ENCODE data around the gene PNP.
A peak's percentile ranks its signal among the peaks of the same experiment; 100 is the strongest.

PNP gene

DNA sequence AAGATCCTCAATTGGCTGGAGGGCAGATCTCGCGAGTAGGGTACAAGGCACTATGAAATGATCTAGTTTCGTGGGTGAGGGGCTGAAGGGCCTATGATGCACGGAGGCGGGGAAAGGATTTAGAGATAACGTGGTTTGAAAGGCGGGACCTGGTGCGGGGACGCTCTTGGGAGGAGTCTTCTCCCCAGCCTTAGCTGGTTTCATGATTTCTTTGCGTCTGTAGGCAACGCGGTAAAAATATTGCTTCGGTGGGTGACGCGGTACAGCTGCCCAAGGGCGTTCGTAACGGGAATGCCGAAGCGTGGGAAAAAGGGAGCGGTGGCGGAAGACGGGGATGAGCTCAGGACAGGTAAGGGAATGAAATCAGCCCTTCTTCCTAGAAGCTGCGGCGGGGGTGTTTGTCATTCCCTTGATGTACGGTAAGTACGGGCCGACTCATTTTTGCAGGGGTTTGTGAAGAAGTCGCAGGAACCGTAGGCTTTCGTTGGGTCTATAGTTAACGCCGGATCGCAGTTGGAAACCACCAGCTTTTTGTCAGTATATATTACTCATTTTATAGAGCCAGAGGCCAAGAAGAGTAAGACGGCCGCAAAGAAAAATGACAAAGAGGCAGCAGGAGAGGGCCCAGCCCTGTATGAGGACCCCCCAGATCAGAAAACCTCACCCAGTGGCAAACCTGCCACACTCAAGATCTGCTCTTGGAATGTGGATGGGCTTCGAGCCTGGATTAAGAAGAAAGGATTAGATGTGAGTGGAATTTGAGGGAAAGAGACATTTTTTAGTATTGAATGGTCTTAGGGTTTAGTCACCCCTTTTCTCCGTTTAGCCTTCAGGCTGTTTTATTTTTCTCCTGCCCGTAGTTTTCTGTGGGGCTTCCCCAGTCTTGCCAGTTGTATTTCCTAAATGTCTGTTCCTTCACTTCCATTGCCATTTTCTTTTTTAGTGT, 13.6 kb upstream of the PNP start:
- DNase-seq (ENCODE audit: low read depth in 2 of 2) = no peak

GRCh38 chr14:20456971-20457370, 12.2 kb upstream of the PNP start:
- DNase-seq (ENCODE audit: low read depth in 2 of 2) = no peak

GRCh38 chr14:20458031-20458789, 11.0 kb upstream of the PNP start:
- DNase-seq (ENCODE audit: low read depth in 2 of 2) = no peak

- DNase-seq (ENCODE audit: low read depth in 2 of 2) = peak in 1 of 2 donors; percentile 26
These were observed 8.6 kb upstream of the PNP start for GRCh38 chr14:20460458-20461224.

GRCh38 chr14:20461225-20462141, 7.7 kb upstream of the PNP start, which contains the start of gene PIP4P1:
Gene PIP4P1 (minus strand): TSS chr14:20461434. CDS start chr14:20461325, 109 bp downstream.
- DNase-seq (ENCODE audit: low read depth in 2 of 2) = peak; percentile 96 to 97

DNA sequence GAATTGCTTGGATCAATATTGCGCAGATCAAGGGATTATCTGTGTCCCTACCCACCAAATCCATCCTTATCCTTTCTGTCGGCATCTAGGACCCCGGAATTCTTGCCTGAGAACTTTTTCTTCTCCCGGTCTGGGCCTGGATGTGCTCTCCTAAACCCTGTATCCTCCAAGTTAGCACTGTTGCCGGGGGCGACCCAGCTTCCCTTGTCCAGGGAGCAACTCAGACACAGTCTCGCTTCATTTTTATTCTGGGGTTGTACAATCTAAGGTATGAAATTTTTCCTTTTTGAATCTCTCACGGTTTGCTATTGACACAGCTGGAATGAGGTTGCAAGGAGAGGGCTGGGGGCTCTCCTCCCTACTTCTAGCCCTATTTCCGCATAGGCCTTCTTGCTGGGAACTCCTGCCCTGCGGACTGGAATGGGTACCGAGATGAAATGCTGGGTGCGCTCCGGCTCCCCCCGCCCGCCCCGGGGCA, 403 bp upstream of the PNP start:
- DNase-seq (ENCODE audit: low read depth in 2 of 2) = no peak

DNA sequence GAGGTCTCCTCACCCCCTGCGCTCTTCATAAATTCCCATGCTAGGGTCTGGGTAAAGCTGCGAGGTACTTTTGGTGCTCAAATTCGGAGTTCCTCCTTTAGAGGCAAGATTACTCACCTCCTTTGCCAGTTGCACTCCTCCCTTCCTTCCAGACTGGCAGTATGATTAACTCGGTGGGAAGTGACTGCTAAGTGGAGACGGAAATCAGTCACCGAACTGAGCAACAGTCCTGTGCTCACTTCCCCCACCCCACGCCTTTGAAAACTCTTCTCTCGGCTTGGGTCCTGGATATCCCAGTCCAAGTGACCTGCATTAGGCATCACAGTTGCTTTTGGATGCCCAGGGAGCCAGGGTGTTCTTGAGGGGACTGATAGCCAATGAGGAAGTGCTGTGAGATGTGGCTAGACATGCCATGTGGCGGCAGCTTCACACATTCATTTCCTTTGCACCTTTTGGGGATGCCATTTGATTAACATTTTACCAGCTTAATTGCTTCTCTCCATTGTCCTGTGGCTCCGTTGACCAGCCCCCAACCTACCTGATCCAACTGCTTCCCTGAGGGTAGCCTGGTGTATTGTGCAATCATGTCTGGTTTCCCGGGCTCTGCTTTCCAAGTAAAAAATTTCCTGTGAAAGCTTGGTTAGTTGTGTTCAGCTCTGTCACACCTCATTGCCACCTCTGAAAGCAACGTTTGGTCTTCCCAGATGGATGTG, 840 bp downstream of the PNP start:
- peak in 1 of 2 donors; percentile 38 for DNase-seq (ENCODE audit: low read depth in 2 of 2)

GRCh38 chr14:20470603-20470901, 1.3 kb downstream of the PNP start:
- no peak for DNase-seq (ENCODE audit: low read depth in 2 of 2)

DNA sequence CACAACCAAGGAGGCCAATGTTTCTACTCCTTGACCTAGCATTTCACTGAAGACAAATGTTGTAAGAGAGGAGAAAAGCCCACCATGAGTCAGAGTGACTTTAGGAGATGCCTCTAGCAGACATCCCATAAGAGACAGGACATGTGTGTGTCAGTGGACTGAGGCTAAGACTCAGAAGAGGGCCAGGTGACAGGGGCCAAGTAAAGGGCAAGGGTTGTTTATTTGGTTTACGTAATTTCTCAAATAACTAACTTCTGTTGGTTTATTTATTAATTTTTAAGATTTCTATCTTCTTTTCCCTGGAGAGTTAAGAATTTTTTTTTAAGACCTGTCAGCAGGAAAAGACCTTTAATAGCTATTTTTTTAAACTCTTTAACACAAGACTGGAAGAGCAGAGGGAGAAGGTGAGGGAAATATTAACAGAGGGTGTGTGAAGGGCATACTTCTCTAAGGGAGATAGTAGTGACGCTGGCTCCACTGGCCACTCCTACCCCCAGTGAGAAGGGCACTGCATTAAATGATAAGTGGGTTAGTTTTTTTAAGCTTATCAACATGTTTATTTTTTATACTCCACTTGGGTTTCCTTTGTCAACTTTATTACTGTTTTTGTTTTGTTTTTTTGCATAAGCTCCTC, 3.4 kb downstream of the PNP start:
- no peak for DNase-seq (ENCODE audit: low read depth in 2 of 2)

- DNase-seq (ENCODE audit: low read depth in 2 of 2) = no peak
These were observed 7.6 kb downstream of the PNP start for GRCh38 chr14:20476776-20477175.

GRCh38 chr14:20477211-20477876, 8.1 kb downstream of the PNP start:
- no peak for DNase-seq (ENCODE audit: low read depth in 2 of 2)

GRCh38 chr14:20478894-20479293, 9.7 kb downstream of the PNP start:
- DNase-seq (ENCODE audit: low read depth in 2 of 2) = no peak

GRCh38 chr14:20482382-20482781, 13.2 kb downstream of the PNP start:
- no peak for DNase-seq (ENCODE audit: low read depth in 2 of 2)

DNA sequence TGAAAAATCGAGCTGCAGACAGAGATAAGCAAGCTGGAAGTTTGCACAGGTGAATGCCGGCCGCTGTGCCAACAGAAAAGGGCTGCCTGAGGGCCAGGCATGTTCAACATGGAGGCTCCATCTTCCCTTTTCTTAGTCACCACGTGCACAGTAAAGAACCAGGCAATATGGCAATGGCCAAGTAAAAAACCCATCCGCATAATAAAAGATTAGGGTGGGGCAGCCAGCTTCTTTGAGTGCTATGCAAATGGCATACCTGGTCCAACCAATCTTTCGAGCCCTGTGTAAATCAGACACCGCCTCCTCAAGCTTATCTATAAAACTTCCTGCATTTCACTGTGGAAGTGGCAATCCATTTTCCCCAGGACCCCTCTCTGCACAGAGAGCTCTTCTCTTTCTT, 16.7 kb downstream of the PNP start:
- DNase-seq (ENCODE audit: low read depth in 2 of 2) = no peak

DNA sequence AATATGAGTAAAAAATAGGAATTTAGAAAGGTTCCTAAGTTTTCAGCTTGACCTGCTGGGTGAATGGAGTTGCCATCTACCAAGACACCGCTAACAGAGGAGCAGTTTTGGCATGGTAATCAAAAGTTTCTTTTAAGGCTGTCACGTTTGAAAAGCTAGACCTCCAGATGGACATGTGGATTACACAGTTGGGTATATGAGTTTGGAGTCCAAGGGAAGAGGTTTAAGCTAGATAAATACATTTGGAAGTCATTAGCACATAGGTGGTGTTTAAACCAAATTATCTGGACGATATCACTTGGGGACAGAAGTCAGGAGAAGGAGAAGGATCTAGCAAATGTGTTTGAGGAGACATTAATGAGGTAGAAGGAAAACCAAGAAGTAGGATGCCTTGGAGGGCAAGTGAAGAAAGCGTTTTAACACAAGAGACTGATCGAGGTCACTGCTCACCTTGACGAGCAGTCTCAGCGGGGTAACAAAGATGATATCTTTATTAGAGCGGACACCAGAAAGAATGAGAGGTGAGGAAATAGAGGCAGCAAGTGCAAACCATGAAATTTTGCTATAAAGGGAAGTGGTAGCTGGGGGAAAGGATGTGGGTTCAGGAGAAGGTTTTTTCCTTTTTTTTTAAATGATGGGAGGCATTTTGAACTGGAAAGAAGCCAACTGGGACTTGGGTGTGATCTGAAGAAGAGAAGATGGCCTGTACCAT, 17.6 kb downstream of the PNP start:
- DNase-seq (ENCODE audit: low read depth in 2 of 2) = no peak

DNA sequence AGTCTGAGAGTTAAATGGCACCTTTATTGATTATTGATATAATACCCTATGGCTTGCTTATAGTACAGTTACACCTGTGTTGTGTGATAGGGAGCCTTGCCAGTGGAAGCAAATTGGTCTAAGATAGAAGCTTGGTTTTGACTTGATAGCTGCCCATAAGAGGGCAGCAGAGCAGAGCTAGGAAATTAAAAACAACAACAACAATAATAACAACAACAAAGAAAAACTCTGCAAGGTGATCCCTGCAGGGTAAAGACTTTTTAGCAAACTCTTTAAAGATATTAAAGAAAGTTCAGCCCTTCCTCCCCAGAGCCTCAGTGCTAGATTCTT, 18.2 kb downstream of the PNP start:
- no peak for DNase-seq (ENCODE audit: low read depth in 2 of 2)

- DNase-seq (ENCODE audit: low read depth in 2 of 2) = no peak
These were observed 20.1 kb downstream of the PNP start for GRCh38 chr14:20489093-20489994.

GRCh38 chr14:20490563-20490962, 21.4 kb downstream of the PNP start:
- no peak for DNase-seq (ENCODE audit: low read depth in 2 of 2)

Measured in activated CD8-positive, alpha-beta memory T cell treated with anti-CD3 and anti-CD28 coated beads for 4 hours (primary cell).